K562 (cell line): ENCODE measurements around the gene TTLL4. TPM values are rescaled to one million over a fixed set of nuclear protein-coding genes. Genes with fewer than 3 reads are reported as not detected.

Experiments
- ATAC-seq: fragments of 200-7000 bp; cut with Tn5 transposase; 3 replicates; pipeline ENCODE4 v1.9.1; 2020; ENCODE audit warnings: moderate library complexity
- BruUV-seq: library from RNA; stranded (reverse); fragments of 400-500 nt; replicated peaks from 2 replicates; lab custom pipeline; 2021; lab: Mats Ljungman, UMichigan
- CTCF ChIA-PET: fragments of 300-600 bp; formaldehyde crosslinking; extraction: SDS; loops from one replicate; lab custom pipeline; 2021; ENCODE audit warnings: low intra/inter-chr PET ratio; lab: Yijun Ruan, JAX
- POLR2A ChIA-PET: fragments of 300-600, 350-650 bp; sonication (Branson Sonifier 250); formaldehyde crosslinking; extraction: SDS; loops from one replicate; lab custom pipeline; 2021; ENCODE audit warnings: antibody characterized with exemption, inconsistent platforms; lab: Yijun Ruan, JAX
- DNase-seq, 4 experiments: peaks; one replicate each; pipeline versions ENCODE4 v3.0.0 to v3.0.0-alpha.2; 2011 to 2018; ENCODE audit warnings: low spot score in 3 of 4, mixed read lengths in 3 of 4; ENCODE audit errors: extremely low read depth in 1 of 4
- FAIRE-seq: peaks from 2 replicates; lab custom pipeline; 2011; peaks lifted over from hg19 to GRCh38; lab: Jason Lieb, UNC
- H2AFZ ChIP-seq: 2 replicates; pipeline ENCODE4 v1.6.0; 2011; ENCODE audit warnings: low read depth, low read length, control low read depth, inconsistent platforms
- H3K27ac ChIP-seq: fragments of 200-600 bp; 3 replicates; pipeline ENCODE4 v1.8.0; 2011; ENCODE audit warnings: low read depth, mild to moderate bottlenecking, control low read depth, inconsistent platforms, low read length, moderate library complexity, mixed read lengths; ENCODE audit errors: extremely low read depth
- H3K27me3 ChIP-seq, 2 experiments: fragments of 300-600 bp in 1 of 2; 2 replicates in 1 of 2; 3 replicates in 1 of 2; pipeline versions ENCODE4 v1.6.0 to v1.8.0; 2011; ENCODE audit warnings: inconsistent platforms in 2 of 2, low read length in 2 of 2, mild to moderate bottlenecking in 1 of 2, mixed read lengths in 1 of 2, moderate library complexity in 1 of 2; ENCODE audit not compliant: control insufficient read depth in 2 of 2, insufficient read depth in 2 of 2
- H3K36me3 ChIP-seq: fragments of 300-600 bp; 3 replicates; pipeline ENCODE4 v1.8.0; 2011; ENCODE audit warnings: mild to moderate bottlenecking, low read length, inconsistent platforms; ENCODE audit not compliant: control insufficient read depth, insufficient read depth
- H3K4me1 ChIP-seq, 2 experiments: fragments of 200-600 bp in 1 of 2; replicated peaks in 1 of 2; 2 replicates in 1 of 2; 3 replicates in 1 of 2; pipeline versions ENCODE4 v1.5.1 to v1.8.0; 2011; ENCODE audit warnings: inconsistent platforms in 2 of 2, low read length in 2 of 2, mild to moderate bottlenecking in 1 of 2, mixed read lengths in 1 of 2, moderate library complexity in 1 of 2; ENCODE audit not compliant: control insufficient read depth in 2 of 2, insufficient read depth in 2 of 2
- H3K4me2 ChIP-seq: 2 replicates; pipeline ENCODE4 v1.6.1; 2011; ENCODE audit warnings: low read length, control low read depth, inconsistent platforms, mixed read lengths; ENCODE audit not compliant: insufficient read depth
- H3K4me3 ChIP-seq: fragments of 200-600 bp; sonication (generic), shearing (Covaris generic); 2 replicates; pipeline ENCODE4 v1.5.1; 2016; ENCODE audit warnings: control low read depth, inconsistent platforms
- H3K79me2 ChIP-seq: fragments of 200-600 bp; 3 replicates; pipeline ENCODE4 v1.8.0; 2011; ENCODE audit warnings: low read length, inconsistent platforms; ENCODE audit not compliant: control insufficient read depth, insufficient read depth
- H3K9ac ChIP-seq, 2 experiments: 2 replicates each; pipeline versions ENCODE4 v1.6.0 to v1.6.1; 2011; ENCODE audit warnings: low read depth in 2 of 2, low read length in 2 of 2, control low read depth in 1 of 2, inconsistent platforms in 1 of 2, mild to moderate bottlenecking in 1 of 2, mixed read lengths in 1 of 2; ENCODE audit not compliant: insufficient read depth in 1 of 2
- H3K9me1 ChIP-seq: one replicate; pipeline ENCODE4 v1.6.0; 2011; ENCODE audit warnings: inconsistent platforms, mild to moderate bottlenecking, low read length, moderate library complexity; ENCODE audit not compliant: control insufficient read depth, insufficient read depth
- H3K9me3 ChIP-seq: replicated peaks from 2 replicates; pipeline ENCODE4 v1.5.1; 2011; ENCODE audit warnings: low read depth, low read length, inconsistent platforms; ENCODE audit not compliant: control insufficient read depth, insufficient read depth
- H4K20me1 ChIP-seq: replicated peaks from 2 replicates; pipeline ENCODE4 v1.6.1; 2011; ENCODE audit warnings: low read length, inconsistent platforms, mixed read lengths; ENCODE audit not compliant: control insufficient read depth, insufficient read depth
- BCLAF1 ChIP-seq, 2 experiments: fragments of 450-650 bp in 1 of 2; IDR thresholded peaks; 2 replicates each; pipeline ENCODE4 v1.6.1; 2011 to 2017; ENCODE audit warnings: low read depth in 2 of 2, antibody characterized with exemption in 1 of 2, borderline replicate concordance in 1 of 2, low read length in 1 of 2, mild to moderate bottlenecking in 1 of 2, mixed read lengths in 1 of 2; ENCODE audit not compliant: control insufficient read depth in 1 of 2
- CBFA2T2 ChIP-seq: fragments of 450-650 bp; conservative IDR thresholded peaks from 2 replicates; pipeline ENCODE4 v1.6.1; 2017; ENCODE audit warnings: mild to moderate bottlenecking
- CBFA2T3 ChIP-seq: fragments of 450-650 bp; IDR thresholded peaks from 2 replicates; pipeline ENCODE4 v1.6.1; 2017
- HDAC2 ChIP-seq: fragments of 450-650 bp; IDR thresholded peaks from 2 replicates; pipeline ENCODE4 v1.6.1; 2016; ENCODE audit warnings: mild to moderate bottlenecking
- HNRNPK ChIP-seq: fragments of 200-400 bp; formaldehyde crosslinking; IDR thresholded peaks from one replicate; pipeline ENCODE4 v1.6.1; 2018; ENCODE audit warnings: mild to moderate bottlenecking, low read depth, low read length; ENCODE audit not compliant: poor library complexity, severe bottlenecking
- LEF1 ChIP-seq: fragments of 450-650 bp; IDR thresholded peaks from 2 replicates; pipeline ENCODE4 v1.6.1; 2016; ENCODE audit warnings: mild to moderate bottlenecking
- MAFF ChIP-seq: IDR thresholded peaks from 2 replicates; pipeline ENCODE4 v1.6.1; 2012; ENCODE audit warnings: low read length, improper control_type of control experiment
- MCM7 ChIP-seq, 2 experiments: fragments of 450-650 bp; IDR thresholded peaks; 2 replicates each; pipeline ENCODE4 v1.6.1; 2016 to 2018
- NEUROD1 ChIP-seq: fragments of 150-350 bp; IDR thresholded peaks from 2 replicates; pipeline ENCODE4 v1.6.1; 2014; ENCODE audit warnings: borderline replicate concordance, low read length, low read depth; ENCODE audit not compliant: partially characterized antibody
- POLR2H ChIP-seq: IDR thresholded peaks from 2 replicates; pipeline ENCODE4 v1.6.1; 2016; ENCODE audit warnings: missing genetic modification characterization, low read depth, mild to moderate bottlenecking, control low read depth, missing compliant biosample characterization, moderate library complexity
- SLC30A9 ChIP-seq: fragments of 250-450 bp; sonication (Bioruptor Pico); IDR thresholded peaks from 2 replicates; pipeline ENCODE4 v1.8.0; 2022; ENCODE audit warnings: mild to moderate bottlenecking, moderate library complexity
- SMAD1 ChIP-seq: fragments of 150-350 bp; IDR thresholded peaks from 2 replicates; pipeline ENCODE4 v1.6.1; 2014; ENCODE audit warnings: low read length, low read depth; ENCODE audit not compliant: partially characterized antibody
- SMARCA4 ChIP-seq: fragments of 450-650 bp; IDR thresholded peaks from 2 replicates; pipeline ENCODE4 v1.6.1; 2016
- SMARCB1 ChIP-seq: IDR thresholded peaks from 2 replicates; pipeline ENCODE4 v1.6.1; 2011; ENCODE audit warnings: improper control_type of control experiment, low read depth; ENCODE audit not compliant: insufficient read length
- SMARCE1 ChIP-seq: fragments of 450-650 bp; IDR thresholded peaks from 2 replicates; pipeline ENCODE4 v1.7.1; 2016; ENCODE audit warnings: mild to moderate bottlenecking
- TCF3 ChIP-seq: sonication (generic); formaldehyde crosslinking; IDR thresholded peaks from 2 replicates; pipeline ENCODE4 v1.4.0; 2020; ENCODE audit warnings: mild to moderate bottlenecking, missing genetic modification reagents
- TEAD4 ChIP-seq, 2 experiments: sonication (generic) in 1 of 2; formaldehyde crosslinking in 1 of 2; IDR thresholded peaks; 2 replicates each; pipeline versions ENCODE4 v1.6.1 to v1.8.0; 2012 to 2022; ENCODE audit warnings: borderline replicate concordance in 1 of 2, inconsistent platforms in 1 of 2, low read length in 1 of 2, mild to moderate bottlenecking in 1 of 2, missing genetic modification reagents in 1 of 2
- VEZF1 ChIP-seq: fragments of 200-800 bp; sonication (Bioruptor generic); IDR thresholded peaks from 2 replicates; pipeline ENCODE4 v1.6.1; 2017; ENCODE audit warnings: missing genetic modification characterization, missing compliant biosample characterization
- ZC3H8 ChIP-seq: fragments of 450-650 bp; IDR thresholded peaks from 2 replicates; pipeline ENCODE4 v1.6.1; 2017
- ZNF780A ChIP-seq: fragments of 250-450 bp; sonication (Bioruptor Pico); IDR thresholded peaks from 2 replicates; pipeline ENCODE4 v1.5.0; 2021; ENCODE audit warnings: mild to moderate bottlenecking
- WGBS: fragments of 100-300 bp; shearing (Covaris generic); methylation state at CpG from one replicate; pipeline ENCODE4 v1.1.6; 2016; ENCODE audit warnings: low coverage, mixed read lengths; ENCODE audit not compliant: insufficient coverage; ENCODE audit errors: missing lambda C conversion rate; 5-methylcytosine and 5-hydroxymethylcytosine counted together
- in situ Hi-C: fragments of 300-500 bp; cut with MboI; formaldehyde crosslinking; loops from 4 replicates; pipeline ENCODE4 v1.15.0; 2018; ENCODE audit warnings: inconsistent platforms, mixed read lengths
- intact Hi-C: fragments of 100-400 bp; cut with micrococcal nuclease; formaldehyde crosslinking; loops from 2 replicates; pipeline ENCODE4 v1.14.2; 2022
- polyA plus RNA-seq, 8 experiments: library from polyadenylated mRNA; depleted of rRNA in 4 of 8; stranded (reverse) in 5 of 8; unstranded in 3 of 8; fragments of >200 nt; fragmentation: Nextera tagmentation in 2 of 8; fragmentation: Illumina TruSeq in 1 of 8; extraction: Ambion mirVana in 2 of 8; extraction: Trizol in 1 of 8; gene quantifications; 2 replicates each; pipeline versions ENCODE4 v1.2.1 to v1.2.3, GENCODE V29; 2011 to 2014; ENCODE audit warnings: inconsistent platforms in 1 of 8, missing spikeins in 1 of 8
- total RNA-seq, 7 experiments: library from RNA; depleted of rRNA in 6 of 7; stranded (reverse); fragments of >200 nt in 6 of 7; fragmentation: Illumina TruSeq in 2 of 7; extraction: Trizol in 2 of 7; gene quantifications; 2 replicates each; pipeline versions ENCODE4 v1.2.1 to v1.2.3, GENCODE V29; 2011 to 2021; ENCODE audit warnings: low replicate concordance in 1 of 7

Gene TTLL4
- total and polyA plus RNA-seq, 9 of the 15 experiments (the other 6 are each of a cell fraction or from before 2014, with no cell fraction given) = 12.6 to 67.5 (median 24.5) TPM

- Histone ChIP-seq H2AFZ (no peak overlapping the region), H3K27me3 (peaks cover 0 to 5% of the 10 kb centered on the region in 2 experiments; a peak in 1 of 5 replicates), H3K4me2 (no peak overlapping the region), H3K4me1 (peaks cover 0 to 8% of the 10 kb centered on the region in 2 experiments; a peak in 4 of 5 replicates), H3K36me3 (no peaks in the 10 kb centered on the region), H3K9ac (no peak overlapping the region), H3K27ac (no peak overlapping the region), H3K79me2 (no peaks in the 10 kb centered on the region), H4K20me1 (no peaks in the 10 kb centered on the region), H3K9me1 (no peaks in the 10 kb centered on the region), H3K9me3 (no peaks in the 10 kb centered on the region), H3K4me3 (no peak overlapping the region)
- WGBS = 7% methylated on average over 11 of the region's 12 CpGs
- intact Hi-C loops = no loop called here
- DNase-seq (peak in 1 of 4 experiments; percentile 30), FAIRE-seq (peak; percentile 49), ATAC-seq (no peak)
- POLR2A ChIA-PET = no interaction called here
- CTCF ChIA-PET = no interaction called here
- in situ Hi-C loops = no loop called here
- no TSS peak for BruUV-seq
- TF ChIP-seq SLC30A9 (CRISPR knock-in tag) (no peak), LEF1 (0 out of 2 replicates have a peak, but pooled peaks have one; percentile 24), TEAD4 (IDR thresholded peaks at IDR 0.05; ENCODE audit: low read length) (peak; percentile 46; the same call in 1 of the 2 replicates), TEAD4 (CRISPR knock-in tag; IDR thresholded peaks at IDR 0.05; ENCODE audit: borderline replicate concordance) (no peak), ZC3H8 (no peak), MAFF (no peak), TCF3 (CRISPR knock-in tag) (no peak), NEUROD1 (no peak), SMARCB1 (no peak), SMARCA4 (no peak), CBFA2T3 (peak; percentile 57), SMARCE1 (peak; percentile 48; the same call in 1 of the 2 replicates), POLR2H (tag) (no peak), VEZF1 (CRISPR knock-in tag) (peak; percentile 53; the same call in 1 of the 2 replicates), MCM7 (IDR thresholded peaks at IDR 0.05) (no peak), HNRNPK (no peak), CBFA2T2 (0 out of 2 replicates have a peak, but pooled peaks have one; percentile 24), BCLAF1 (IDR thresholded peaks at IDR 0.05; ENCODE audit: borderline replicate concordance in 1 of 2, control insufficient read depth in 1 of 2, low read depth in 2 of 2, low read length in 1 of 2) (no peak), HDAC2 (no peak), ZNF780A (CRISPR knock-in tag) (no peak), SMAD1 (no peak)
Measured at GRCh38 chr2:218798767-218799504, 88.3 kb downstream of the TTLL4 start.
